Measurements from ENCODE around the gene S100A16.

Gene S100A16

DNA sequence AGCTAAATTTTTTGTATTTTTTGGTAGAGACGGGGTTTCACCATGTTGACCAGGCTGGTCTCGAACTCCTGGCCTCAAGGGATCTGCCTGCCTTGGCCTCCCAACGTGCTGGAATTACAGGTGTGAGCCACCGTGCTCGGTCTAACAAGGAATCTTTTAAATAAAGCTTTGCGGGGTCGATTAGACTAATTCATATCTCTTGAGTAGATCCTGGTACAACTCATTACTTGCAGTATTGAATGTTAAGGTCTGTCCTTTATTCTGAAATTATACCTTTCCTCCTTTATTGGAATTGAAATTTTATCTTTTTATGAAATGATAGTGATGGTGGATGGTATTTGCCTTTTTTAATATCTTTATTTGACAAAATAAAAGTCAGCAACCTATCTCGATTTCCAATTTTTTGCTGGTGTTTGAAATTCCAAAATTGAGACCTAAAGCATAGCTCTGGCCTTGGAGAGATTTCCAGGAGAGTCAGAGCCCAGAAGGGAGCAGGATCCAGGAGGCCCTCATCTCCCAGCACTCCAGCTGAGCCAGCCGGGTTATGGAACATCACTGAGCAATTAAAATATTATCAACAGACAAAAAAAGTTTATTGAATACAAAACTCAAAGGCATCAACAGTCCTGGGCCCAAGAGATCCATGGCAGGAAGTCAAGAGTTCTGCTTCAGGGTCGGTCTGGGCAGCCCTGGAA is 52.0 kb downstream of the S100A16 start:
- no peak for DNase-seq

GRCh38 chr1:153560241-153560640 is 52.7 kb downstream of the S100A16 start:
- DNase-seq, result no peak

GRCh38 chr1:153557877-153558276 is 55.1 kb downstream of the S100A16 start:
- DNase-seq, result no peak
